K562 (cell line): ENCODE results near the gene ELP5. TPM values are rescaled to one million over a fixed set of nuclear protein-coding genes. Genes with fewer than 3 reads are reported as not detected.
A peak's percentile ranks its signal among the peaks of the same experiment; 100 is the strongest.

Source experiments
- CC2D1A ChIP-seq: fragments of 450-650 bp; IDR thresholded peaks from 2 replicates; pipeline ENCODE4 v1.6.1; 2017; ENCODE audit warnings: mild to moderate bottlenecking
- E2F4 ChIP-seq: sonication (generic); formaldehyde crosslinking; IDR thresholded peaks from 2 replicates; pipeline ENCODE4 v1.8.0; 2022; ENCODE audit warnings: mild to moderate bottlenecking, low read depth, missing genetic modification reagents
- HDAC8 ChIP-seq: fragments of 450-650 bp; IDR thresholded peaks from 2 replicates; pipeline ENCODE4 v1.6.1; 2016; ENCODE audit warnings: mild to moderate bottlenecking, missing genetic modification characterization, moderate library complexity, missing compliant biosample characterization
- MYC ChIP-seq, 2 experiments: fragments of 250-450 bp in 1 of 2; sonication (Bioruptor Pico) in 1 of 2; IDR thresholded peaks; 2 replicates each; pipeline versions ENCODE4 v1.5.1 to v1.6.1; 2012 to 2021; ENCODE audit warnings: low read depth in 2 of 2, borderline replicate concordance in 1 of 2, improper control_type of control experiment in 1 of 2, low read length in 1 of 2, mild to moderate bottlenecking in 1 of 2, moderate library complexity in 1 of 2
- RBM14 ChIP-seq: fragments of 200-400 bp; formaldehyde crosslinking; IDR thresholded peaks from 2 replicates; pipeline ENCODE4 v1.6.1; 2018; ENCODE audit warnings: low read depth, mild to moderate bottlenecking, low read length, moderate library complexity, borderline replicate concordance; ENCODE audit not compliant: insufficient read depth
- RBM17 ChIP-seq: fragments of 200-400 bp; formaldehyde crosslinking; IDR thresholded peaks from 2 replicates; pipeline ENCODE4 v1.6.1; 2017; ENCODE audit warnings: low read depth, mild to moderate bottlenecking, low read length, borderline replicate concordance
- SRSF1 ChIP-seq: fragments of 200-400 bp; formaldehyde crosslinking; IDR thresholded peaks from 2 replicates; pipeline ENCODE4 v1.6.1; 2017; ENCODE audit warnings: mild to moderate bottlenecking, low read depth, low read length, moderate library complexity
- TBL1XR1 ChIP-seq, 2 experiments: IDR thresholded peaks; 2 replicates each; pipeline ENCODE4 v1.6.1; 2012; ENCODE audit warnings: improper control_type of control experiment in 2 of 2, low read length in 2 of 2, mild to moderate bottlenecking in 1 of 2
- ZBTB9 ChIP-seq: fragments of 450-650 bp; formaldehyde crosslinking; IDR thresholded peaks from 2 replicates; pipeline ENCODE4 v1.4.0; 2020; ENCODE audit warnings: mild to moderate bottlenecking, moderate library complexity
- ZNF146 ChIP-seq: IDR thresholded peaks from one replicate; pipeline ENCODE4 v1.6.1; 2018; ENCODE audit warnings: missing compliant biosample characterization; ENCODE audit not compliant: unreplicated experiment
- ZNF212 ChIP-seq: fragments of 450-650 bp; formaldehyde crosslinking; IDR thresholded peaks from 2 replicates; pipeline ENCODE4 v1.4.0; 2020; ENCODE audit warnings: mild to moderate bottlenecking
- ZNF274 ChIP-seq: IDR thresholded peaks from 2 replicates; pipeline ENCODE4 v1.6.1; 2011; ENCODE audit warnings: low read depth, mild to moderate bottlenecking, low read length, moderate library complexity, borderline replicate concordance
- ZNF512 ChIP-seq: IDR thresholded peaks from 2 replicates; pipeline ENCODE4 v1.6.1; 2016; ENCODE audit warnings: missing genetic modification characterization, missing compliant biosample characterization
- ZNF740 ChIP-seq, 3 experiments: fragments of 200-800 bp in 1 of 3; sonication (Bioruptor generic) in 1 of 3; sonication (generic) in 1 of 3; formaldehyde crosslinking in 1 of 3; IDR thresholded peaks; 2 replicates each; pipeline versions ENCODE4 v1.6.1 to v1.8.0; 2016 to 2022; ENCODE audit warnings: mild to moderate bottlenecking in 2 of 3, missing compliant biosample characterization in 2 of 3, missing genetic modification characterization in 2 of 3, missing genetic modification reagents in 1 of 3
- polyA plus RNA-seq, 8 experiments: library from polyadenylated mRNA; depleted of rRNA in 4 of 8; stranded (reverse) in 5 of 8; unstranded in 3 of 8; fragments of >200 nt; fragmentation: Nextera tagmentation in 2 of 8; fragmentation: Illumina TruSeq in 1 of 8; extraction: Ambion mirVana in 2 of 8; extraction: Trizol in 1 of 8; gene quantifications; 2 replicates each; pipeline versions ENCODE4 v1.2.1 to v1.2.3, GENCODE V29; 2011 to 2014; ENCODE audit warnings: inconsistent platforms in 1 of 8, missing spikeins in 1 of 8
- total RNA-seq, 7 experiments: library from RNA; depleted of rRNA in 6 of 7; stranded (reverse); fragments of >200 nt in 6 of 7; fragmentation: Illumina TruSeq in 2 of 7; extraction: Trizol in 2 of 7; gene quantifications; 2 replicates each; pipeline versions ENCODE4 v1.2.1 to v1.2.3, GENCODE V29; 2011 to 2021; ENCODE audit warnings: low replicate concordance in 1 of 7
- TF ChIP-seq, protein P1 (sequence below): fragments of 200-400 bp; formaldehyde crosslinking; IDR thresholded peaks from 2 replicates; pipeline ENCODE4 v1.6.1; 2017; ENCODE audit warnings: mild to moderate bottlenecking, low read depth, low read length, moderate library complexity

Gene ELP5
- total and polyA plus RNA-seq, 9 of the 15 experiments (the other 6 are each of a cell fraction or from before 2014, with no cell fraction given) = 25.7 to 77.9 (median 52.9) TPM

- TF ChIP-seq, protein P1, sequence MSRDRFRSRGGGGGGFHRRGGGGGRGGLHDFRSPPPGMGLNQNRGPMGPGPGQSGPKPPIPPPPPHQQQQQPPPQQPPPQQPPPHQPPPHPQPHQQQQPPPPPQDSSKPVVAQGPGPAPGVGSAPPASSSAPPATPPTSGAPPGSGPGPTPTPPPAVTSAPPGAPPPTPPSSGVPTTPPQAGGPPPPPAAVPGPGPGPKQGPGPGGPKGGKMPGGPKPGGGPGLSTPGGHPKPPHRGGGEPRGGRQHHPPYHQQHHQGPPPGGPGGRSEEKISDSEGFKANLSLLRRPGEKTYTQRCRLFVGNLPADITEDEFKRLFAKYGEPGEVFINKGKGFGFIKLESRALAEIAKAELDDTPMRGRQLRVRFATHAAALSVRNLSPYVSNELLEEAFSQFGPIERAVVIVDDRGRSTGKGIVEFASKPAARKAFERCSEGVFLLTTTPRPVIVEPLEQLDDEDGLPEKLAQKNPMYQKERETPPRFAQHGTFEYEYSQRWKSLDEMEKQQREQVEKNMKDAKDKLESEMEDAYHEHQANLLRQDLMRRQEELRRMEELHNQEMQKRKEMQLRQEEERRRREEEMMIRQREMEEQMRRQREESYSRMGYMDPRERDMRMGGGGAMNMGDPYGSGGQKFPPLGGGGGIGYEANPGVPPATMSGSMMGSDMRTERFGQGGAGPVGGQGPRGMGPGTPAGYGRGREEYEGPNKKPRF = peak; percentile 69; the same call in 1 of the 2 replicates
- TF ChIP-seq MYC (IDR thresholded peaks at IDR 0.05; ENCODE audit: low read depth, low read length) (peak; percentile 80), MYC (CRISPR knock-in tag; IDR thresholded peaks at IDR 0.05; ENCODE audit: borderline replicate concordance, low read depth) (peak; percentile 74; the same call in 1 of the 2 replicates), RBM17 (no peak), CC2D1A (peak; percentile 56; the same call in 1 of the 2 replicates), ZNF274 (no peak), ZBTB9 (CRISPR knock-in tag) (no peak), TBL1XR1 (IDR thresholded peaks at IDR 0.05; ENCODE audit: low read length in 2 of 2) (peak in 1 of 2 experiments; percentile 8; a peak in 1 of 4 replicates), ZNF146 (CRISPR knock-in tag) (no peak), ZNF212 (CRISPR knock-in tag) (no peak; the same call in 1 of the 2 replicates), E2F4 (CRISPR knock-in tag) (no peak), ZNF740 (CRISPR knock-in tag; IDR thresholded peaks at IDR 0.05) (peak; percentile 58; the same call in 1 of the 2 replicates), ZNF740 (tag; IDR thresholded peaks at IDR 0.05) (no peak; a peak in 1 of 4 replicates), SRSF1 (no peak), RBM14 (no peak), ZNF512 (tag) (no peak), HDAC8 (tag) (no peak)
These were observed 9.1 kb upstream of the ELP5 start (continued) for GRCh38 chr17:7242717-7243452.
